CD14-positive monocyte (primary cell): ENCODE data around the gene CDH4. TPM values are rescaled to one million over a fixed set of nuclear protein-coding genes. Genes with fewer than 3 reads are reported as not detected.

Experiments used
- DNase-seq, 3 donors: peaks; one replicate each; pipeline ENCODE4 v3.0.0-alpha.2; 2011 to 2022
- H2AFZ ChIP-seq: 2 replicates; pipeline ENCODE4 v1.6.0; 2012; ENCODE audit warnings: mild to moderate bottlenecking, low read depth, low read length, inconsistent platforms; ENCODE audit not compliant: insufficient read depth, poor library complexity, severe bottlenecking
- H3K27ac ChIP-seq, 2 donors: 1 replicate in 1 of 2; 2 replicates in 1 of 2; pipeline ENCODE4 v1.5.1; 2012 to 2013; ENCODE audit warnings: low read length in 2 of 2, control low read depth in 1 of 2, inconsistent platforms in 1 of 2, low read depth in 1 of 2, mild to moderate bottlenecking in 1 of 2
- H3K27me3 ChIP-seq, 2 donors: one replicate each; pipeline versions ENCODE4 v1.6.0 to v1.6.1; 2011 to 2013; ENCODE audit warnings: low read length in 2 of 2; ENCODE audit not compliant: control insufficient read depth in 2 of 2, insufficient read depth in 2 of 2
- H3K36me3 ChIP-seq, 2 donors: replicated peaks in 1 of 2; 1 replicate in 1 of 2; 2 replicates in 1 of 2; pipeline versions ENCODE4 v1.5.1 to v1.6.1; 2012 to 2013; ENCODE audit warnings: low read length in 2 of 2, control low read depth in 1 of 2, inconsistent platforms in 1 of 2, mild to moderate bottlenecking in 1 of 2; ENCODE audit not compliant: insufficient read depth in 2 of 2, control insufficient read depth in 1 of 2
- H3K4me1 ChIP-seq, 2 donors: 1 replicate in 1 of 2; 2 replicates in 1 of 2; pipeline versions ENCODE4 v1.5.1 to v1.6.1; 2012 to 2013; ENCODE audit warnings: low read length in 2 of 2, control low read depth in 1 of 2, inconsistent platforms in 1 of 2, mild to moderate bottlenecking in 1 of 2, moderate library complexity in 1 of 2; ENCODE audit not compliant: insufficient read depth in 2 of 2, control insufficient read depth in 1 of 2
- H3K4me2 ChIP-seq: replicated peaks from 2 replicates; pipeline ENCODE3; 2012; ENCODE audit warnings: low read length, moderate library complexity, mild to moderate bottlenecking; ENCODE audit not compliant: poor library complexity, severe bottlenecking; ENCODE audit errors: extremely low read depth
- H3K4me3 ChIP-seq, 3 experiments: fragments of 200-600 bp in 1 of 3; sonication (generic) in 1 of 3; replicated peaks in 1 of 3; 1 replicate in 2 of 3; 2 replicates in 1 of 3; pipeline ENCODE4 v1.5.1; 2011 to 2013; ENCODE audit warnings: low read length in 3 of 3, mild to moderate bottlenecking in 3 of 3, control low read depth in 2 of 3, low read depth in 2 of 3, inconsistent platforms in 1 of 3, moderate library complexity in 1 of 3
- H3K79me2 ChIP-seq: 2 replicates; pipeline ENCODE4 v1.6.0; 2012; ENCODE audit warnings: mild to moderate bottlenecking, control low read depth, inconsistent platforms, low read length, moderate library complexity; ENCODE audit not compliant: insufficient read depth
- H3K9ac ChIP-seq: 2 replicates; pipeline ENCODE4 v1.6.0; 2017; ENCODE audit warnings: low read length, mild to moderate bottlenecking; ENCODE audit not compliant: insufficient read depth, poor library complexity, severe bottlenecking
- H3K9me3 ChIP-seq, 2 donors: replicated peaks in 1 of 2; 1 replicate in 1 of 2; 2 replicates in 1 of 2; pipeline versions ENCODE4 v1.5.1 to v1.6.1; 2012 to 2013; ENCODE audit warnings: low read length in 2 of 2, control low read depth in 1 of 2; ENCODE audit not compliant: control insufficient read depth in 1 of 2, insufficient read depth in 1 of 2
- H4K20me1 ChIP-seq: 2 replicates; pipeline ENCODE4 v1.6.0; 2012; ENCODE audit warnings: mild to moderate bottlenecking, low read length, control low read depth, moderate library complexity; ENCODE audit not compliant: insufficient read depth
- H3K27ac Mint-ChIP-seq, 7 donors: one replicate each; pipeline ENCODE4 v1.8.0; 2020; ENCODE audit warnings: mild to moderate bottlenecking in 7 of 7, mixed read lengths in 7 of 7, moderate library complexity in 6 of 7, inconsistent platforms in 2 of 7
- H3K27me3 Mint-ChIP-seq, 3 donors: one replicate each; pipeline ENCODE4 v1.8.0; 2021 to 2022; ENCODE audit warnings: low read depth in 3 of 3, mild to moderate bottlenecking in 3 of 3, mixed read lengths in 3 of 3, moderate library complexity in 3 of 3, inconsistent platforms in 1 of 3
- H3K36me3 Mint-ChIP-seq, 2 donors: one replicate each; pipeline ENCODE4 v1.8.0; 2020; ENCODE audit warnings: mixed read lengths in 2 of 2, inconsistent platforms in 1 of 2, mild to moderate bottlenecking in 1 of 2
- H3K4me1 Mint-ChIP-seq: one replicate; pipeline ENCODE4 v1.8.0; 2020; ENCODE audit warnings: mild to moderate bottlenecking, mixed read lengths
- H3K4me3 Mint-ChIP-seq, 2 donors: one replicate each; pipeline ENCODE4 v1.8.0; 2020; ENCODE audit warnings: mild to moderate bottlenecking in 2 of 2, mixed read lengths in 2 of 2, moderate library complexity in 1 of 2
- H3K9me3 Mint-ChIP-seq, 7 donors: one replicate each; pipeline ENCODE4 v1.8.0; 2020 to 2022; ENCODE audit warnings: mixed read lengths in 7 of 7, mild to moderate bottlenecking in 6 of 7, moderate library complexity in 6 of 7, inconsistent platforms in 2 of 7
- CTCF ChIP-seq: fragments of 200-600 bp; IDR thresholded peaks from one replicate; pipeline ENCODE4 v1.8.0; 2022; ENCODE audit warnings: antibody characterized with exemption, mild to moderate bottlenecking
- WGBS: methylation state at CpG from one replicate; pipeline ENCODE4 v1.1.5; 2013; ENCODE audit warnings: missing lambda C conversion rate; ENCODE audit not compliant: insufficient coverage; 5-methylcytosine and 5-hydroxymethylcytosine counted together
- intact Hi-C, 2 donors: fragments of 100-400 bp; cut with micrococcal nuclease; formaldehyde crosslinking; loops; one replicate each; pipeline versions ENCODE4 v1.15.0 to v1.15.1; 2023
- polyA plus RNA-seq, 3 donors: library from polyadenylated mRNA; depleted of rRNA in 1 of 3; unstranded in 2 of 3; stranded (reverse) in 1 of 3; fragments of 300-500 nt in 2 of 3; fragments of >200 nt in 1 of 3; fragmentation: Illumina TruSeq in 2 of 3; gene quantifications; 1 replicate in 2 of 3; 2 replicates in 1 of 3; pipeline ENCODE4 v1.2.3, GENCODE V29; 2012 to 2021

The CDH4 gene
- polyA plus RNA-seq, 3 donors: not detected

- Mint-ChIP-seq H3K9me3 (peaks cover 0 to 25% (median 11%) of the 10 kb centered on the region in 7 donors), H3K36me3 (no peaks in the 10 kb centered on the region), H3K27ac (no peak overlapping the region), H3K4me3 (no peak overlapping the region), H3K4me1 (peaks cover 15% of the 10 kb centered on the region), H3K27me3 (peaks cover 0 to 2% (median 1%) of the 10 kb centered on the region in 3 donors)
- Histone ChIP-seq H3K36me3 (no peaks in the 10 kb centered on the region), H3K79me2 (no peaks in the 10 kb centered on the region), H4K20me1 (no peaks in the 10 kb centered on the region), H3K27ac (no peak overlapping the region), H2AFZ (no peak overlapping the region), H3K27me3 (no peaks in the 10 kb centered on the region), H3K4me1 (no peaks in the 10 kb centered on the region), H3K9ac (no peak overlapping the region), H3K9me3 (peaks cover 11 to 92% of the 10 kb centered on the region in 2 donors), H3K4me2 (no peak overlapping the region), H3K4me3 (no peak overlapping the region)
- no peak for TF ChIP-seq CTCF
- intact Hi-C loops: no loop called here
- no peak for DNase-seq
- WGBS: 85% methylated on average over 9 of the region's 12 CpGs
Measured at GRCh38 chr20:61723529-61724257, 471.6 kb downstream of the CDH4 start.

- no peak overlapping the region for H3K27ac Mint-ChIP-seq
- H3K4me1 ChIP-seq: no peaks in the 10 kb centered on the region
- H3K9ac ChIP-seq: no peak overlapping the region
- no peak overlapping the region for H2AFZ ChIP-seq
- H3K4me3 Mint-ChIP-seq: no peak overlapping the region
- 16% methylated on average over 4 of the region's 4 CpGs for WGBS
- H3K27ac ChIP-seq: no peak overlapping the region
- intact Hi-C loops: no loop called here
- H3K9me3 Mint-ChIP-seq: peaks cover 0 to 23% (median 11%) of the 10 kb centered on the region in 7 donors
- H3K9me3 ChIP-seq: peaks cover 11 to 94% of the 10 kb centered on the region in 2 donors
- H4K20me1 ChIP-seq: no peaks in the 10 kb centered on the region
- no peak for DNase-seq
- no peaks in the 10 kb centered on the region for H3K27me3 ChIP-seq
- peaks cover 0 to 2% (median 1%) of the 10 kb centered on the region in 3 donors for H3K27me3 Mint-ChIP-seq
- peaks cover 8% of the 10 kb centered on the region for H3K4me1 Mint-ChIP-seq
- TF ChIP-seq CTCF: no peak
- no peaks in the 10 kb centered on the region for H3K36me3 ChIP-seq
- H3K4me3 ChIP-seq: no peak overlapping the region
- H3K36me3 Mint-ChIP-seq: no peaks in the 10 kb centered on the region
- no peak overlapping the region for H3K4me2 ChIP-seq
- no peaks in the 10 kb centered on the region for H3K79me2 ChIP-seq
Measured at GRCh38 chr20:61724376-61724775, 472.3 kb downstream of the CDH4 start.
